Upper lobe of left lung (tissue), 4 donors: ENCODE data around the gene KRT14.

Source experiments
- POLR2A ChIP-seq, 4 donors: fragments of 450-650 bp; IDR thresholded peaks; one replicate each; pipeline ENCODE4 v1.5.1; 2016 to 2017; ENCODE audit warnings: antibody characterized with exemption in 4 of 4, mild to moderate bottlenecking in 2 of 4
- TF ChIP-seq, protein P1 (sequence below), 6 experiments: fragments of 450-650 bp in 4 of 6; fragments of 200-600 bp in 2 of 6; sonication (generic) in 2 of 6; IDR thresholded peaks; one replicate each; pipeline ENCODE4 v1.5.1; 2016 to 2019; ENCODE audit warnings: antibody characterized with exemption in 6 of 6

DNA sequence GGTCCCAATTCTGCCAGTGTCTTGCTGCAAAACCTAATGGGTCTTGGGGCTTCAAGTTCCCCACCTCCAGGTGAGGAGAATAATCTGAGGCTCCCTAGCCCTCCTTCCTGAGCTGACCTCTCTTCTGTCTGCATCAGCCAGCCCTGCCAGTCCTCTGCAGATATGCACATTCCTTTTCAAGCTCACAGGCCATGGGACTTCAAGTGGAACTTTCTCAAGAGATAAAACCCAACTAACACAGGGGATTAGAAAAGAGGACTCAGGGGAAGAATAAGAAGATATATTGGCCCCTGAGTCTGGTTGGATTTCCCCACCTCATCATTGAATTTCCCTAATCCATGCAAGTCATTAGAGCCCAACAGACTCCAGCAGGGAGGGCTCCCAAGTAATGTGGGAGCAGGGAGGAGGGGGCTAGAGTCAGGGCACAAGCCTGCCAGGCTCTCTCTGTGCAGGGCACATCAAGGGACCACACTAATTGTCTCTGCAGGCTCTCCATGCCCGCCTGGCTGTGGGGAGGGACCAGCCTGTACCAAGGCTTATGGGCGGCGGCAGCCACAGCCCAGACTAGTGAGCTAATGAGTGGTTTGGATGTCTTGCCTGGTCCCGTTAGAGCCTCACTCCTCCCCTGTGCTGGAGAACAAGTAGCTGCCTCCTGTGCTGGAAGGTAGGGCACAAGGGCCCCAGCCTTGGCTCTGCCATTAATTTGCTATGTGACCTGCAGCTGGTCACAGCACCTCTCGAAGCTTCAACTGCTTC lies 1.2 kb downstream of the KRT14 start:
- TF ChIP-seq, protein P1, sequence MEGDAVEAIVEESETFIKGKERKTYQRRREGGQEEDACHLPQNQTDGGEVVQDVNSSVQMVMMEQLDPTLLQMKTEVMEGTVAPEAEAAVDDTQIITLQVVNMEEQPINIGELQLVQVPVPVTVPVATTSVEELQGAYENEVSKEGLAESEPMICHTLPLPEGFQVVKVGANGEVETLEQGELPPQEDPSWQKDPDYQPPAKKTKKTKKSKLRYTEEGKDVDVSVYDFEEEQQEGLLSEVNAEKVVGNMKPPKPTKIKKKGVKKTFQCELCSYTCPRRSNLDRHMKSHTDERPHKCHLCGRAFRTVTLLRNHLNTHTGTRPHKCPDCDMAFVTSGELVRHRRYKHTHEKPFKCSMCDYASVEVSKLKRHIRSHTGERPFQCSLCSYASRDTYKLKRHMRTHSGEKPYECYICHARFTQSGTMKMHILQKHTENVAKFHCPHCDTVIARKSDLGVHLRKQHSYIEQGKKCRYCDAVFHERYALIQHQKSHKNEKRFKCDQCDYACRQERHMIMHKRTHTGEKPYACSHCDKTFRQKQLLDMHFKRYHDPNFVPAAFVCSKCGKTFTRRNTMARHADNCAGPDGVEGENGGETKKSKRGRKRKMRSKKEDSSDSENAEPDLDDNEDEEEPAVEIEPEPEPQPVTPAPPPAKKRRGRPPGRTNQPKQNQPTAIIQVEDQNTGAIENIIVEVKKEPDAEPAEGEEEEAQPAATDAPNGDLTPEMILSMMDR (IDR thresholded peaks at IDR 0.05) = no peak
- TF ChIP-seq POLR2A (IDR thresholded peaks at IDR 0.05) = no peak
